Upper lobe of right lung (tissue), 1 donor: Measurements from ENCODE around the gene SYNRG. TPM values are rescaled to one million over a fixed set of nuclear protein-coding genes. Genes with fewer than 3 reads are reported as not detected.
"Not testable (repeated sequence)": the region's sequence is repeated elsewhere in the genome, so short reads cannot be mapped to it uniquely, and the experiment has no call there.

Experiments
- ATAC-seq: fragments of 200-7000 bp; cut with Tn5 transposase; one replicate; pipeline ENCODE4 v1.9.1; 2020; ENCODE audit warnings: mild to moderate bottlenecking, moderate library complexity
- DNase-seq: peaks from one replicate; pipeline ENCODE4 v3.0.0-alpha.2; 2020
- H3K27ac ChIP-seq: fragments of 200-600 bp; one replicate; pipeline ENCODE4 v1.8.0; 2022
- H3K27me3 ChIP-seq: fragments of 200-600 bp; one replicate; pipeline ENCODE4 v1.8.0; 2022; ENCODE audit warnings: mild to moderate bottlenecking
- H3K36me3 ChIP-seq: fragments of 200-600 bp; one replicate; pipeline ENCODE4 v1.8.0; 2022
- H3K4me1 ChIP-seq: fragments of 200-600 bp; one replicate; pipeline ENCODE4 v1.8.0; 2022
- H3K4me3 ChIP-seq: fragments of 200-600 bp; one replicate; pipeline ENCODE4 v1.8.0; 2022; ENCODE audit warnings: mild to moderate bottlenecking
- H3K9me3 ChIP-seq: fragments of 200-600 bp; one replicate; pipeline ENCODE4 v1.8.0; 2022
- intact Hi-C: fragments of 100-400 bp; cut with DNase I; formaldehyde crosslinking; loops from one replicate; pipeline ENCODE4 v1.11.0; 2022
- total RNA-seq: library from RNA; stranded (reverse); fragmentation: NEBNext Ultra II Directional; extraction: Animal tissue kit (Norgen Biotek cat#: 25700); gene quantifications from one replicate; pipeline ENCODE4 v1.2.1, GENCODE V29; 2021
- TF ChIP-seq, protein P1 (sequence below): fragments of 200-600 bp; IDR thresholded peaks from one replicate; pipeline ENCODE4 v1.8.0; 2022; ENCODE audit warnings: antibody characterized with exemption
- donor health status: DM: no; HTN: yes; CAD: no; lungs with severe emphysema.

The SYNRG gene
- total RNA-seq, 1 donor from 2014 or later, result 50.0 TPM

GRCh38 chr17:37518826-37519225, 90.4 kb downstream of the SYNRG start:
- H3K9me3 ChIP-seq, result no peaks in the 10 kb centered on the region
- H3K27me3 ChIP-seq, result no peaks in the 10 kb centered on the region
- H3K27ac ChIP-seq, result no peak overlapping the region
- TF ChIP-seq, protein P1, sequence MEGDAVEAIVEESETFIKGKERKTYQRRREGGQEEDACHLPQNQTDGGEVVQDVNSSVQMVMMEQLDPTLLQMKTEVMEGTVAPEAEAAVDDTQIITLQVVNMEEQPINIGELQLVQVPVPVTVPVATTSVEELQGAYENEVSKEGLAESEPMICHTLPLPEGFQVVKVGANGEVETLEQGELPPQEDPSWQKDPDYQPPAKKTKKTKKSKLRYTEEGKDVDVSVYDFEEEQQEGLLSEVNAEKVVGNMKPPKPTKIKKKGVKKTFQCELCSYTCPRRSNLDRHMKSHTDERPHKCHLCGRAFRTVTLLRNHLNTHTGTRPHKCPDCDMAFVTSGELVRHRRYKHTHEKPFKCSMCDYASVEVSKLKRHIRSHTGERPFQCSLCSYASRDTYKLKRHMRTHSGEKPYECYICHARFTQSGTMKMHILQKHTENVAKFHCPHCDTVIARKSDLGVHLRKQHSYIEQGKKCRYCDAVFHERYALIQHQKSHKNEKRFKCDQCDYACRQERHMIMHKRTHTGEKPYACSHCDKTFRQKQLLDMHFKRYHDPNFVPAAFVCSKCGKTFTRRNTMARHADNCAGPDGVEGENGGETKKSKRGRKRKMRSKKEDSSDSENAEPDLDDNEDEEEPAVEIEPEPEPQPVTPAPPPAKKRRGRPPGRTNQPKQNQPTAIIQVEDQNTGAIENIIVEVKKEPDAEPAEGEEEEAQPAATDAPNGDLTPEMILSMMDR, result no peak
- peaks cover 72% of the 10 kb centered on the region for H3K36me3 ChIP-seq
- intact Hi-C loops, result no loop called here
- H3K4me3 ChIP-seq, result no peak overlapping the region
- H3K4me1 ChIP-seq, result no peaks in the 10 kb centered on the region
- ATAC-seq, result no peak
- DNase-seq, result no peak

DNA sequence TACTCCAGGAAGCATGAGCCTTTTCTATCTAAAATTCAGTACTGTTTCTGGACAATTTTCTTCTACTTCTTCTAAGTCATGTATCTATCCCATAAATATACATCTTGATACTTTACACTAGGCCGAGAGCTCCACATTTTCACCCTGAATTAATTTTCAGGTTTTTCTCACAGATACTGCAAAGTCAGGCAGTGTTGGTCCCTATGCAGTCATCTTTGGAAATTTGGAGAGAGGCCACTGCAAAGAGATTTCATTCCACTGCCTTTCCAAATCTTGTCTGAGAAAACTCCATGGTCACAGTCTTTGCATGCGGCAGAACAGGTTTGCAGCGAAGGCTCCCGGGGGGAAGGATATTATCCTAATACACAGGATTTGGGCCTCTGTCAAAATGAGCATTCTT, 91.3 kb downstream of the SYNRG start:
- Histone ChIP-seq H3K27ac (no peak overlapping the region), H3K36me3 (peaks cover 72% of the 10 kb centered on the region), H3K27me3 (no peaks in the 10 kb centered on the region), H3K9me3 (no peaks in the 10 kb centered on the region), H3K4me3 (no peak overlapping the region), H3K4me1 (no peaks in the 10 kb centered on the region)
- intact Hi-C loops, result no loop called here
- DNase-seq (no peak), ATAC-seq (no peak)
- TF ChIP-seq, protein P1, result no peak

DNA sequence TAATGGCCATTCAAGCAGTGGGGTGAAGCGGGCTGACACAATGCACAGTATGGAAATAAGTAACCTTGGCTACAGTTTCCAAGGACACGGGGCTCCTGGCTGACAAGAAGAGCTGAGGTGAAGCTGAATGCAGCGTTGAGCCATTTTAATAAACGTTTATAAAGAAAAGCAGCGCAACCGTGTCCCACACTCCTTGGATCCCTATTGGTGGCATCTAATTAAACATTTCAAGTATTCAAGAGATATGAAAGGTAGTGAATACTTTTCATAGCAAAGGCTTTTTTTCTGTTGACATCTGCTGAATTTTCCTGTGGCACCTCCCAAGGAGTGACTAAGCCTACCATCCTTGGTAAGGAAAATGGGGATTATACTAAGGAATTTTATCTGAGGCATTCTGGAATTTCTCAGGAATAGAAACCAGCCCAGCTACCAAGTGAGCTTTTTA, 93.1 kb downstream of the SYNRG start:
- TF ChIP-seq, protein P1, result no peak
- no peaks in the 10 kb centered on the region for H3K4me1 ChIP-seq
- peaks cover 77% of the 10 kb centered on the region for H3K36me3 ChIP-seq
- no peaks in the 10 kb centered on the region for H3K27me3 ChIP-seq
- no peak overlapping the region for H3K4me3 ChIP-seq
- intact Hi-C loops, result no loop called here
- ATAC-seq (no peak), DNase-seq (no peak)
- H3K27ac ChIP-seq, result no peak overlapping the region
- H3K9me3 ChIP-seq, result no peaks in the 10 kb centered on the region

DNA sequence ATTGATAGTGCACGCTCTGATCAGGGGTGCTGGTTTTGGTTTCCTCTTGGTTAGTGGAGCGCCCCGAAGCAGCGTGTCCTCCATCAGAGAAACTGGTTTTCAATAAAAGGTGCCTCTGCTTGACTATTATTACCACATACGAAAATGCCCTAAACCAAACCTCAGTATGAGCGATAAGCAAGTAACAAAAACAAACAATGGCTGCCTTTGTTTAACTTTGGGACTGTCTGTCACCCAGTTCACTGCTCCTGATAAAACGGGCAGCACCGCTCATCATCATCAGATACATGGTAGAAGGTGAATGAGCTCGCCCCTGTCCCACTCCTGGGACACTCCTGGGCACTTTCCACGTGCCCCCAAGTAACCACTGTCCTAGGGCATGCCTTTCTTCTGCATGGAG, 95.5 kb downstream of the SYNRG start:
- no peak overlapping the region for H3K27ac ChIP-seq
- ATAC-seq, result no peak
- H3K27me3 ChIP-seq, result no peaks in the 10 kb centered on the region
- H3K9me3 ChIP-seq, result no peaks in the 10 kb centered on the region
- peaks cover 55% of the 10 kb centered on the region for H3K36me3 ChIP-seq
- H3K4me3 ChIP-seq, result no peak overlapping the region
- DNase-seq, result no peak
- intact Hi-C loops, result no loop called here
- TF ChIP-seq, protein P1, result no peak
- no peaks in the 10 kb centered on the region for H3K4me1 ChIP-seq

DNA sequence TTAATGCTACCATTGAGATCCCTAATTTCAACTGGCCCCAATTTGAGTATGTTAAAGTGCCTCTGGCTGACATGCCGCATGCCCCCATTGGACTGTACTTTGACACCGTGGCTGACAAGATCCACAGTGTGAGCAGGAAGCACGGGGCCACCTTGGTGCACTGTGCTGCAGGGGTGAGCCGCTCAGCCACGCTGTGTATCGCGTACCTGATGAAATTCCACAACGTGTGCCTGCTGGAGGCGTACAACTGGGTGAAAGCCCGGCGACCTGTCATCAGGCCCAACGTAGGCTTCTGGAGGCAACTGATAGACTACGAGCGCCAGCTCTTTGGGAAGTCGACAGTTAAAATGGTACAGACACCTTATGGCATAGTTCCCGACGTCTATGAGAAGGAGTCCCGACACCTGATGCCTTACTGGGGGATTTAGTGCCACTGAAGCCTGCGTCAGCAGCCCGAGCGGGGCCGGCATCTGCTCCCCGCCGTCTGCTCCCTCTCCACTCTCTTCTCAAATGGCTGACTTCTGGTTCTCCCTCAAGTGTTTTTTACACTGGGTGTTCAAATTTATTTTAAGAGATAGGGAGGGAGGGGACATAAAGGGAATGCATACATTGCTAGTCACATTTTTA, 96.7 kb downstream of the SYNRG start:
- H3K27me3 ChIP-seq, result no peaks in the 10 kb centered on the region
- H3K27ac ChIP-seq, result no peak overlapping the region
- H3K4me3 ChIP-seq, result no peak overlapping the region
- DNase-seq, result no peak
- intact Hi-C loops, result no loop called here
- TF ChIP-seq, protein P1, result no peak
- no peaks in the 10 kb centered on the region for H3K4me1 ChIP-seq
- no peaks in the 10 kb centered on the region for H3K9me3 ChIP-seq
- peaks cover 43% of the 10 kb centered on the region for H3K36me3 ChIP-seq
- no peak for ATAC-seq

- H3K36me3 ChIP-seq, result peaks cover 34% of the 10 kb centered on the region
- intact Hi-C loops, H3K27ac ChIP-seq, H3K27me3 ChIP-seq, DNase-seq, H3K9me3 ChIP-seq, H3K4me1 ChIP-seq, ATAC-seq, H3K4me3 ChIP-seq: not testable (repeated sequence)
Observed at GRCh38 chr17:37511642-37512041, 97.6 kb downstream of the SYNRG start.
